DMS 273 treated with DMSO at 0.1 percent for 48 hours (cell line): ENCODE measurements around the gene ARF1.
A peak's percentile ranks its signal among the peaks of the same experiment; 100 is the strongest.

Experiments used
- DNase-seq: peaks from one replicate; lab custom pipeline; 2025; lab: John Stamatoyannopoulos, UW

Gene ARF1

DNA sequence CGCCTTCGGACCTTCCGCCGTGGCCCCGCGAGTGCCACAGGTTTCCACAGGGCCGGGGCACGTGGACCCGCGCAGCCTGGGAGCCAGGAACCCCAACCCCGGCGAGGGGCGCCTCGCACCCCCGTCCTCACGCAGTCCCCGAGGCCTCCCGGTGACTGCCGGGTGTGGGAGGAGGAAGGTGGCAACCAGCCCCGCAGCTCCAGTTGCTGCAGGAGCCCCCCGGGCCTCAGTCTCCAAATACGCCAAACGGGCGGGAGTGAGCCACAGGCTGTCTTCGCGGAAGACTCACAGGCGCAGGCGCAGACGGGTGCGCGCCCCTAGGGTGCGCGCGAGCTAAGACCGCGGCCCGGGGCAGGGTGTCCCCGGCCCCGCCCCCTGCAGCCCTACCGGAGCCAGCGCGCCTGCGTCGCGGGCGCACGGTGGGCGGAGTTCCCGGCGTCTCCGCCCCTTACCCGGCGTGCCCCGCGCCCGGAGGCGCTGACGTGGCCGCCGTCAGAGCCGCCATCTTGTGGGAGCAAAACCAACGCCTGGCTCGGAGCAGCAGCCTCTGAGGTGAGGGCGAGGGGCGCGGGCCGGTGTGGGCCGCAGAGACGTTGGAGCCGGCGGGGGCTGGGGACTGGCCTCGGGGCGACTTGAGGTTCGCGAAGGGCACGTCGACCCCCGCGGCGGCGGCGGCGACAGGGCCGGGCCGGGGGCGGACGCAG is at the start of gene ARF1:
Gene ARF1 (plus strand): TSS at position 495 of the 704 bp plus-strand sequence. CDS start 14,407 bp downstream, outside the sequence.
- DNase-seq, result peak; percentile 60

DNA sequence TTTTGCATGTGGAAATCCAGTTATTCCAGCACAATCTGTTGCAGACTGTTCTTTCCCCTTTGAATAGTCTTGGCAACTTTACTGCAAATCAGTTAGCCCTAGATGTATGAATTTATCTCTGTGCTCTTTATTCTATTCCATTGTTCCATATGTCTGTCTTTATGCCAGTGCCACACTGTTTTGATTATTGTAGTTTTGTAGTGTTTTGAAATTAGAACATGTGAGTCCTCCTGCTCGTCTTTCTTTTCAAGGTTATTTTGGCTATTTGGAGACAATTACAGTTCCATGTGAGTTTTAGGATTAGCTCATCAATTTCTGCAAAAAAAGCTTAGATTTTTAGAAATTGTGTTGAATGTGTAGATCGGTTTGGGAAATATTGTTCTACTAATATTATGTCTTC is 49.1 kb upstream of the ARF1 start:
- DNase-seq, result no peak

DNA sequence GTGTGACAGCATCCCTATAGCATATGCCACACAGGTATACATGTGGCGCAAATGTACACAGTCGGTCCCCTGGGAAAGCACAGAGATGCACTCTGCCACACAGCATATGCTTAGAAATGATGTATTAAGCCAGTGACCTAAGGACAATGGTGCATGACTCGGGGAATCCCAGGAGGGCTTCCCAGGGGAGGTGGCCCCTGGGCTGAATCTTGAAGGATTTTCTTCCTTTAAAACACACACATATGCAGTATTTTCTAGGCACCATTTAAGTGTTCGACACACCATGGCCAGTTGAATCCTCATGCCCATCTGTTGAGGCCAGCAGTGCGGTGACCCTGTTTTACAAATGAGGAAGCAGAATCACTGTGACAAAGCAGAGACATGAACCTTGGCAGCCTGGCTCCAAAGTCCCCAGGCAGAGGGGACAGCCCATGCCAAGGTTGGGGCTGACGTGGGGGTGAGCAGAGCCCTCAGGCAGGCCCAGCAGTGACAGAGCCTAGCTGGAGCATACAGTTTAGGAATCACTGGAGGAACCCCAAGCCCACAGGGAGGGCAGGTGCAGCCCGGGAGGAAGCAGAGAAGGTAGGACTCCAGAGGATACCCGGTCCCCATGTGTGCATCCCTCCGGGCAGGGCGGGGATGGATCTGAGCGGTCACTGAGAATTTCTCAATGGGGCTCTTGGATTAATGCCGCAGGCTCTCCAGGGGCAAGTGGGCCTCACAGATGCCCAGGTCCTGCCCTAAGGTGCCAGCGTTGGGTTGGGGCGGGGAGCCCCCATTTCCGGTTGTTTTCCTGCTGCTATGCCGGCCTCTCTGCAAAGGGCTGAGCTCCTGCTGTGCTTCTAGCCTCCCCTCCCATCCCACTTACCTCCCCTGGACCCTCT is 47.3 kb upstream of the ARF1 start:
- no peak for DNase-seq

- no peak for DNase-seq
These were observed 46.7 kb upstream of the ARF1 start for GRCh38 chr1:228035844-228036243.

- DNase-seq, result no peak
These were observed 45.7 kb upstream of the ARF1 start for GRCh38 chr1:228036701-228037231.

DNA sequence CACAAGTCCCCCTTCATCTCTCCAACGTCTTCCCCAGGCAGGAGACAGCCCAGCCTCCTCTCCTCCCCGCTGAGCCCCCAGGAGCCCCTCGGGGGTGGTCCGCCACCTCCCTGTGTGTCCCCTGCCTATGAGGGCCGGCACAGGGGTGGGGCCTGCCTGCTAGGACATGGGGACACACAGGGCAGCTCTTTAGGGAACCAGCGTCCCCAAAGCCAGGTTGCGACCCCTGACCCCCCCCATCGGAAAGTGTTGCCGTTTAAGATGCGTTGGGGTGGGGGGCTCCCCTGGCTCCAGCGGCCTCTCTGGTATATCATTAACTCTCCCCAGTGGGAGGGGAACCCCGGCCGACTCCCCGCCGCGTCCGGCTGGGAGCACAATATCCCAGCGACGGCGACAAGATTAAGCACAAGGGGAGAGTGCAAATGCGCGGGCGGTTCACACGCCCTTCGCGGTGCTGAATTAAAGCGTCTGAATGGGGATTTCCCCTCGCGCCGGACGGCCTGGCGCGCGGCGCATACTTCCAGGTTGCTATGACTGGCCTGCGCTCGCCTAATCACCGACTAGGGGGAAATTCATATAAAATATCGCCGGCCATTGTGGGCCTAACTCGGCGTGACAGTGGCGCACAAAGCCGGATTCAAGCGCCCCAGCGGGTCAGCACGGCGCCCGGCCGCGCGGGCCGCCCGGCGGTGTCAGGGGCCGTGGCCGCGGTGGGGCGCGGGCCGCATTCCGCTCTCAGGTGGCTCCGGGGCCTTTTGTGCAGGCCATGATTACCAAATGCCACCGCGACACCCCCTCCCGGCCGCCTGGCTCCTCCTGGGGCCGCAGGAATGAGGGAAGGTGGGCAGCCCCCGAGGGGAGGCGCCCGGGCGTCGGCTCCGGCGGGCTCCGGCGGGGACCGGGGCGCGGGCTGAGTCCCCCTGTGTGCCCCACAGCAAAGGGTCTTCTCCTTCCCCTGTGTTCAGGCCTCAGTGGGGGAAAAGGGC is 44.8 kb upstream of the ARF1 start:
- no peak for DNase-seq

GRCh38 chr1:228038387-228039005 is 44.0 kb upstream of the ARF1 start:
- no peak for DNase-seq

- DNase-seq, result no peak
These were observed 43.3 kb upstream of the ARF1 start for GRCh38 chr1:228039006-228039903.

DNA sequence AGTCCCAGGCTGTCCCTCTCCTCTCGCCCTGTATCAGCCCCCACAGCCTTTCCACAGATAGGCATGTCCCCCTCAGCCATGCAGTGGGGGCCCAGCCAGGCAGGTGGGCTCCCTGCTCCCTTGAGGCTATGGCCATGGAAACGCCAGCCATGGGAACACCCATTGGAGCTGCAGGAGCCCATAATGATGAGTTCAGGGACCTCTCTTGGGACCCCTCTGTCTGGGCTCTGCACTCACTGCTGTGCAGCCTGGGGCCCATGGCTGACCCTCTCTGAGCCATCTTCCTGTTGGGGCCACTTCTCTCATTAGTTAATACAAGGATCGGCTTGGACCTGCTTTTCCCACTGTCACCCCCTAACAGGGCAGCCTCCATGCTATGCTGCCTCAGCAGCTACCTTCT is 42.5 kb upstream of the ARF1 start:
- DNase-seq, result no peak

DNA sequence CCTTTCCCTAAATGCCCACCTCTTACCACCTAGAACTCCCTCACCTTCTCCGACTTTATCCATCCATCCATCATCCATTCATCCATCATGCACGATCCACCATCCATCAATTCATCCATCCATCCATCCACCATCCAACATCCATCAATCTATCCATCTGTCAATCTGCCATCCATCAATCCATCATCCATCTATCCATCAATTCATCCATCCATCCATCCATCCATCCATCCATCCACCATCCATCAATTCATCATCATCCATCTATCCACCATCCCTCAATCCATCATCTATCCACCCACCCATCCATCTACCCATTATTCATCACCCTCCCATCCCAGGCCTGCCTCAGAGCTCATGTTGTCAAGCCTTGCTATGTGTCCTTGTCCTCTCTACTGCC is 41.2 kb upstream of the ARF1 start:
- no peak for DNase-seq

- DNase-seq, result no peak
These were observed 40.0 kb upstream of the ARF1 start for GRCh38 chr1:228042508-228042907.

DNA sequence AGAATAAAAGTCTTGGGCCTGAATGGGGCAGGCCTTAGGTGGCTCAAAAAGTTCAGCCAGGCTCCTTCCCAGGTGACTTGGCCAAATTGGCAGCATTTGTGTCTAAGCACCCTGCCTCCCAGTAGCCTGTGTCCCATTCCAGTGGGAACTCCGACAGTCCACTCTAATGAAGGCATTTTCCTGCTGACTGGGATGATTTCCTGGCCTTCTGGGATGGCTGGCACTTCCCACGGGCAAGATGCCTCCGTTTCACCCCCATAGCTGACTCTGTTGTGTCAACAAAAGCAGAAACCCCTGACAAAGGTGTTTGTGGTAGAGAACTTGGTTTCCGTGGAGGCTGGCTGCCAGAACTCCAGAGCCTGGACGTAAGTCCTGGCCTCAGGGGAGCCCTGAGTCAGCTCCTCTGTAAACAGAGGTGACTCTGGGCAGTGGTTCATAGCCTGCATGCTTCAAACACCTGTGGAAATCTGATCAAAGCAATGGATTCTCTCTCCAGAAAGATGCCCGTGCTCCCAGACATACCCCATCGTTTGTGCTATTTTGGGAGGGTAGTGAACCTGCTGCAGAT is 39.1 kb upstream of the ARF1 start:
- no peak for DNase-seq

- DNase-seq, result no peak
These were observed 37.5 kb upstream of the ARF1 start for GRCh38 chr1:228044961-228045360.

DNA sequence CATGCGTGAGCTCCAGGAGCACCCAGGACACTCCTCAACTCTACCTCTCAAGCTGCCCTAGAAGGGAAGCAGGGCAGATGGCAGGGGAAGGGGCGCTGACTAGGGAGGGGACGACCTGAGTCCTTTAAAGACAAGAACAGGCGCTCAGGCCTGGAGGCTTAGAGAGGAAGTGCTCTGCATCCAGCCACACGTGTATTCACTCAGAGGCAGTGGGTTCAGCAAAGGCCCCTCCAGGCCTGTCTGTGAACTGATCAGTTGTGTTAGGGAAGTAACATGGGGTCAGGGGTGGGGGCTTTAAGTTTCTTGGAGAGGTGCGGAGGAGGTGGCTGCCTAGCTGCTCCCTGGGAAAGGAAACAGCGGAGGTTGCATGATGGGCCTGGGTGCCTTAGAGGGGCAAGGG is 37.1 kb upstream of the ARF1 start:
- DNase-seq, result no peak

DNA sequence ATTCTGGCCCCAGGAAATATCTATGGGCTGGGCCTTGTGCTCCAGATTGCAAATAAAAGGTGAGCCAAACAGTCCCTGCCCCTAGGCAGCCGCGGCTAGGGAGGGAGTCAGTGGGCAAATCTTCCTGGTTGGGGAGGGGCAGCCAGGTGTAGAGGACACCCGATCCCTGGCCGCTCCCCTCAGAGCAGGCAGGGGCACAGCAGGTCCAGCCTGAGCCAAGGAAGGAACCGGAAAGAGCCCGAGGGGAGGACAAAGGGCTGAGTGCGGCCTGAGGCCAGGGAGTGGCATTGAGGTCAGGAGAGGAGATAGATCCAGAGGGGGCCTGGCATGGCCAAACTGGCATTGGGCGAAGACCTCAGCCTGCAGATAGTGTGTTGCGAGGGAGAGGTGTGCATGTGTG is 36.6 kb upstream of the ARF1 start:
- no peak for DNase-seq

GRCh38 chr1:228046421-228047182 is 35.9 kb upstream of the ARF1 start:
- no peak for DNase-seq

DNA sequence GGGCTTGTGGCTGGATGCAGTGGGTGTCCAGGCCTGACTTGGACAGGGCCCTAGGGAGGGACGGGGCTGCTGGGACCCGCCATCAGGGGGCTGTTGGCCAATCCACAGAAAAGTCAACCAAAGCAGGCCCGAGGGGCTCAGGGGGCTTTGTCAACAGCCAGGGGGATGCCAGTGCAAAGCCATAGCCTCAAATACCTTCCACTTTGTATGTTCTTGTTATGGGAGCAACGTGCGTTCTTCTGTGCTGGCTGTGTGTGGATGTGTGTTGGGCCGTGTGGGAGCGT is 35.4 kb upstream of the ARF1 start:
- no peak for DNase-seq

DNA sequence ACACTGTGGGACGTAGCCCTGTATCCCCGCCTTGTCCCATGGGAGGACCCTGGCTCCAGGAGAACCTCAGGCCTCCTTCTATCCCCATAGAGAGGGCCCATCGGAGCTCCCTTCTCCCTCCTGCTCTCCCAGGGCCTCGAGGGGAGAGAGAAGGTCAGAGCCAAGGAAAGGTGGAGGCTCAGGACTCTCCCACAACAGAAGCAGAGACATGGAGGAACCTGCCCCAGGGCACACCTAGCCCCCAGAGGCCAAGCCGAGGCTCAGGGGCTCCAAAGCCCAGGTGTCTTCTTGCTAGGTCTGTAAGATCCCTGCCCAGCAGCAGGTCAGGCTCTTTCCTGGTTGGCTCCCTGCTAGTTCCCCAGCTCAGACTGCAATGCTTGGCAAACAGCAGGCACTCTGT is 34.4 kb upstream of the ARF1 start:
- no peak for DNase-seq

- no peak for DNase-seq
These were observed 33.7 kb upstream of the ARF1 start for GRCh38 chr1:228048659-228049298.
